ENCODE data around the gene CD55. TPM values are rescaled to one million over a fixed set of nuclear protein-coding genes. Genes with fewer than 3 reads are reported as not detected.
A peak's percentile ranks its signal among the peaks of the same experiment; 100 is the strongest.

The CD55 gene
- total RNA-seq, 1 experiment from 2014 or later = 108 TPM

DNA sequence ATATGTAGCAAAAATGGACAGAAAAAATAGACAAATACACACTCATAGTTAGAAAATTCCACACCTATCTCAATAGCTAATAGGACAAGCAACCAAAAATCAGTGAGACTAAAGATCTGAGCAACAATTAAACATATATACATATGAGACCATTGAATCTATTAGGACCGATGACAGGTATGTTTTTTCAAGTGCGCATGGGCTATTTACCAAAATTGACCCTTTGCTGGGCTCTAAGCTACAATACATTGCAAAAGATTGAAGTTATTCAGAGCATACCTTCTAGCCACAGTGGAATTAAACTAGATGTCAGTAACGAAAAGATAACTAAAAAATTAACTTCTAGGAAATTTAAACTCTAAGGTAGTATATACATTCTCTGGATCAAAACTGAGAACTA lies 13.7 kb downstream of the CD55 start:
- Histone ChIP-seq H3K4me3 (ENCODE audit: low read length) (no peak overlapping the region), H3K4me2 (ENCODE audit: low read length) (no peak overlapping the region), H2AFZ (ENCODE audit: low read length) (no peak overlapping the region), H3K79me2 (ENCODE audit: low read length) (no peaks in the 10 kb centered on the region), H3F3A (ENCODE audit: low read length, unreplicated experiment) (no peaks in the 10 kb centered on the region), H3K27ac (ENCODE audit: low read length) (no peak overlapping the region), H3K9me2 (replicated peaks; ENCODE audit: low read length) (no peaks in the 10 kb centered on the region), H3K9ac (ENCODE audit: low read length) (no peak overlapping the region), H3K4me1 (ENCODE audit: insufficient read depth, low read length) (peaks cover 21% of the 10 kb centered on the region), H3K36me3 (ENCODE audit: low read depth, low read length) (peaks cover 56% of the 10 kb centered on the region), H3K27me3 (ENCODE audit: low read length) (no peaks in the 10 kb centered on the region), H4K20me1 (ENCODE audit: low read length) (no peaks in the 10 kb centered on the region), H3K9me3 (ENCODE audit: low read length) (no peaks in the 10 kb centered on the region)
- TF ChIP-seq EZH2phosphoT487 (IDR thresholded peaks at IDR 0.05; ENCODE audit: borderline replicate concordance, low read length) = no peak
- no peak for TF ChIP-seq CTCF (conservative IDR thresholded peaks at IDR 0.05; ENCODE audit: low read depth, low read length)
- TF ChIP-seq EZH2 (IDR thresholded peaks at IDR 0.05; ENCODE audit: low read length, unreplicated experiment) = no peak
- no peak for ATAC-seq
- CTCF ChIA-PET = interaction anchor here (0.7 to 1.2 kb wide), 2 partner anchors 16 to 70 kb away, joined by 5 read pairs; no protein-coding TSS in a partner anchor
- no peak for DNase-seq
- POLR2A ChIA-PET (ENCODE audit: unreplicated experiment) = no interaction called here
- BruUV-seq (replicated peaks) = no TSS peak
- intact Hi-C loops (cut with micrococcal nuclease) = loop anchor here (10.0 kb wide), 1 partner anchor 420 kb away; the partner anchor contains the start of gene CD46

DNA sequence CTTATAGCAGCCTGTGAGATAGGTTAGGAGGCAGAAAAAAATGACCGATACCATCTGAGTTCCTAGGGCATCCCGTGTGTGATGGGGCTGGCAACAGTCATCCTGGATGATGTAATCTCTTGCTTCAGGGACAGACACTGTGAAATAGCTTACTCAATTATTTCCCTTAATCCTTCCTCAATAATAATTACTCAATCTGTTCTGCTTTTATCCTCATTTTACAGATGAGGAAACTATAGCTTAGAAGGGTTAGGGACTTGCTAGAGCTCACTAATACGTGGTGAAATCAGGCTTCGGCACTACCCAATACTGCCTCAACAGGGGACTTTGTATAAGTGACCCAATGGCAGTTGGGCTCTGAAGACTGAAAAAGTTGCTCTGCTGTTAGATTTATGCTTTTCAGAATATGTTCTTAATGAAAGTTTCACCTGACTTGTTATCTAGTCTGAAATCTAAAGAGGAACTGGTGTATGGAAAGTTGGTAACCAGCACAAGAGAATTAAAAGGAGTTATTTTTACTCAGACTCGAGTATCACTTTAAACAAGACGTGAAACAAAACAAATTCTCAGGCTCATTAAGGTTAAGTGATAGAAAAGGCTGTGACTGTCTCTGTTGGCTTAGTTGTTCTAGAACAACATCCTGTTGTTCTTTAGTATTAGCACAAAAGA lies 14.4 kb downstream of the CD55 start:
- no peak for DNase-seq
- peak overlapping the region; percentile 74 for H3K27ac ChIP-seq (ENCODE audit: low read length)
- CTCF ChIA-PET = interaction anchor here (1.2 kb wide), 1 partner anchor 69 kb away, joined by 5 read pairs; no protein-coding TSS in a partner anchor

More for the DNA sequence above, 14.4 kb downstream of the CD55 start:
- Histone ChIP-seq H3K9me3 (ENCODE audit: low read length) (no peaks in the 10 kb centered on the region), H3K36me3 (ENCODE audit: low read depth, low read length) (peaks cover 50% of the 10 kb centered on the region), H3K9me2 (replicated peaks; ENCODE audit: low read length) (no peaks in the 10 kb centered on the region), H3K4me2 (ENCODE audit: low read length) (peak overlapping the region; percentile 43; the same call in 1 of the 2 replicates), H2AFZ (ENCODE audit: low read length) (no peak overlapping the region), H3K79me2 (ENCODE audit: low read length) (no peaks in the 10 kb centered on the region), H3K9ac (ENCODE audit: low read length) (no peak overlapping the region), H3K27me3 (ENCODE audit: low read length) (no peaks in the 10 kb centered on the region), H3F3A (ENCODE audit: low read length, unreplicated experiment) (no peaks in the 10 kb centered on the region), H4K20me1 (ENCODE audit: low read length) (no peaks in the 10 kb centered on the region), H3K4me3 (ENCODE audit: low read length) (no peak overlapping the region), H3K4me1 (ENCODE audit: insufficient read depth, low read length) (peaks cover 21% of the 10 kb centered on the region)
- intact Hi-C loops (cut with micrococcal nuclease) = loop anchor here (2.0 to 10.0 kb wide), 2 partner anchors 31 to 419 kb away; partner anchors contain the start of gene CD46
- POLR2A ChIA-PET (ENCODE audit: unreplicated experiment) = interaction anchor here (0.5 to 1.5 kb wide), 2 partner anchors 15 kb away, joined by 6 to 11 read pairs; partner anchors contain the start of gene CD55
- ATAC-seq = 0 out of 2 replicates have a peak, but pooled peaks have one; percentile 5
- TF ChIP-seq CTCF (conservative IDR thresholded peaks at IDR 0.05; ENCODE audit: low read depth, low read length) (peak; percentile 10; the same call in 1 of the 2 replicates), EZH2phosphoT487 (IDR thresholded peaks at IDR 0.05; ENCODE audit: borderline replicate concordance, low read length) (no peak)
- no TSS peak for BruUV-seq (replicated peaks)

All from PC-3 (cell line).